Ovary (tissue), 3 donors: ENCODE measurements around the gene COL24A1.

Experiments used
- EP300 ChIP-seq: sonication (generic); formaldehyde crosslinking; IDR thresholded peaks from one replicate; pipeline ENCODE4 v1.6.1; 2017; ENCODE audit warnings: antibody characterized with exemption
- TF ChIP-seq, protein P1 (sequence below), 3 donors: fragments of 450-650 bp in 2 of 3; fragments of 200-600 bp in 1 of 3; IDR thresholded peaks; one replicate each; pipeline versions ENCODE4 v1.5.1 to v1.8.0; 2016 to 2022; ENCODE audit warnings: antibody characterized with exemption in 3 of 3, mild to moderate bottlenecking in 1 of 3
- donor health status: DM: no; HTN: no; CAD: no.

DNA sequence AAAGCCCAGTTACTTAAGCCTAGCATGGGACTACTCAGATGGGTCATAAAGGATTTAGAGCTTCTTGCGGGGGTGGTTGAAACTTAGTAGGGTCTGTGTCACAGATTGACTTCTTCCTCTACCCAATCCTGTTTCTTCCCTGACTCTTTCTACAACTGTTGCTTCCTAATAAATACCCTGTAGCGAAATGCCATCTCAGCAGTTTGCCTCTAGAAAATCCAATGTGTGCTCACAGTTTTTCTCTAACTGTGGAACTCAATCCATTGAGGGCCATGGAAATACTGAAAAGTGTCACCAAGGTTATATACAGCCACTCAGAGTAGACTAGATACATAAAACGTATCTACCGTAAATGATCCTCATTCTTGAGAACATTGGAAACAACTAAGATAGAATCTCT is 217.7 kb downstream of the COL24A1 start:
- TF ChIP-seq EP300: no peak
- TF ChIP-seq, protein P1, sequence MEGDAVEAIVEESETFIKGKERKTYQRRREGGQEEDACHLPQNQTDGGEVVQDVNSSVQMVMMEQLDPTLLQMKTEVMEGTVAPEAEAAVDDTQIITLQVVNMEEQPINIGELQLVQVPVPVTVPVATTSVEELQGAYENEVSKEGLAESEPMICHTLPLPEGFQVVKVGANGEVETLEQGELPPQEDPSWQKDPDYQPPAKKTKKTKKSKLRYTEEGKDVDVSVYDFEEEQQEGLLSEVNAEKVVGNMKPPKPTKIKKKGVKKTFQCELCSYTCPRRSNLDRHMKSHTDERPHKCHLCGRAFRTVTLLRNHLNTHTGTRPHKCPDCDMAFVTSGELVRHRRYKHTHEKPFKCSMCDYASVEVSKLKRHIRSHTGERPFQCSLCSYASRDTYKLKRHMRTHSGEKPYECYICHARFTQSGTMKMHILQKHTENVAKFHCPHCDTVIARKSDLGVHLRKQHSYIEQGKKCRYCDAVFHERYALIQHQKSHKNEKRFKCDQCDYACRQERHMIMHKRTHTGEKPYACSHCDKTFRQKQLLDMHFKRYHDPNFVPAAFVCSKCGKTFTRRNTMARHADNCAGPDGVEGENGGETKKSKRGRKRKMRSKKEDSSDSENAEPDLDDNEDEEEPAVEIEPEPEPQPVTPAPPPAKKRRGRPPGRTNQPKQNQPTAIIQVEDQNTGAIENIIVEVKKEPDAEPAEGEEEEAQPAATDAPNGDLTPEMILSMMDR (IDR thresholded peaks at IDR 0.05): no peak
